Esophagus mucosa (tissue), 1 donor: ENCODE data around the gene CYBB. TPM values are rescaled to one million over a fixed set of nuclear protein-coding genes. Genes with fewer than 3 reads are reported as not detected.

Experiments used
- ATAC-seq: fragments of 200-7000 bp; cut with Tn5 transposase; one replicate; pipeline ENCODE4 v1.9.1; 2020
- total RNA-seq: library from RNA; stranded (reverse); gene quantifications from one replicate; pipeline ENCODE4 v1.2.4, GENCODE V29; 2023
- donor health status: DM: yes; HTN: yes; CAD: no.

Gene CYBB
- total RNA-seq, 1 donor from 2014 or later: 2.4 TPM

GRCh38 chrX:37786624-37787422, 7.0 kb downstream of the CYBB start:
- ATAC-seq: peak; percentile 68

GRCh38 chrX:37787423-37787869, 7.6 kb downstream of the CYBB start:
- ATAC-seq: no peak

GRCh38 chrX:37796310-37796709, 16.5 kb downstream of the CYBB start:
- no peak for ATAC-seq

- ATAC-seq: peak; percentile 33
These were observed 16.9 kb downstream of the CYBB start for GRCh38 chrX:37796805-37797204.

GRCh38 chrX:37799936-37800335, 20.1 kb downstream of the CYBB start:
- no peak for ATAC-seq

- no peak for ATAC-seq
These were observed 20.9 kb downstream of the CYBB start for GRCh38 chrX:37800717-37801116.

- ATAC-seq: no peak
These were observed 22.2 kb downstream of the CYBB start for GRCh38 chrX:37802028-37802427.

- ATAC-seq: no peak
These were observed 23.2 kb downstream of the CYBB start for GRCh38 chrX:37803057-37803456.

GRCh38 chrX:37809970-37810369, 30.1 kb downstream of the CYBB start:
- no peak for ATAC-seq

- ATAC-seq: no peak
These were observed 32.3 kb downstream of the CYBB start for GRCh38 chrX:37812110-37812509.

- no peak for ATAC-seq
These were observed 33.7 kb downstream of the CYBB start for GRCh38 chrX:37813570-37813969.

- ATAC-seq: no peak
These were observed 35.5 kb downstream of the CYBB start for GRCh38 chrX:37815366-37815765.

GRCh38 chrX:37816766-37817165, 36.9 kb downstream of the CYBB start:
- ATAC-seq: no peak

GRCh38 chrX:37817176-37817575, 37.3 kb downstream of the CYBB start:
- no peak for ATAC-seq

GRCh38 chrX:37817579-37817978, 37.7 kb downstream of the CYBB start:
- no peak for ATAC-seq

- no peak for ATAC-seq
These were observed 38.2 kb downstream of the CYBB start for GRCh38 chrX:37818031-37818430.

- no peak for ATAC-seq
These were observed 40.8 kb downstream of the CYBB start for GRCh38 chrX:37820646-37821045.

GRCh38 chrX:37824491-37825214, 44.8 kb downstream of the CYBB start:
- no peak for ATAC-seq

- peak; percentile 69 for ATAC-seq
These were observed 45.5 kb downstream of the CYBB start for GRCh38 chrX:37825215-37825842.

- ATAC-seq: no peak
These were observed 49.9 kb downstream of the CYBB start for GRCh38 chrX:37829721-37830120.

GRCh38 chrX:37830371-37830770, 50.5 kb downstream of the CYBB start:
- ATAC-seq: no peak

GRCh38 chrX:37834937-37835336, 55.1 kb downstream of the CYBB start:
- peak; percentile 88 for ATAC-seq

- no peak for ATAC-seq
These were observed 61.1 kb downstream of the CYBB start for GRCh38 chrX:37840931-37841330.

- ATAC-seq: peak; percentile 54
These were observed 64.8 kb downstream of the CYBB start for GRCh38 chrX:37844622-37845021.
